ENCODE data around the gene PELI2.

PELI2 gene

GRCh38 chr14:56349960-56350359, 231.7 kb downstream of the PELI2 start:
- no peak for DNase-seq (ENCODE audit: low read depth in 3 of 3)
